ENCODE results near the gene CYP26A1.

DNA sequence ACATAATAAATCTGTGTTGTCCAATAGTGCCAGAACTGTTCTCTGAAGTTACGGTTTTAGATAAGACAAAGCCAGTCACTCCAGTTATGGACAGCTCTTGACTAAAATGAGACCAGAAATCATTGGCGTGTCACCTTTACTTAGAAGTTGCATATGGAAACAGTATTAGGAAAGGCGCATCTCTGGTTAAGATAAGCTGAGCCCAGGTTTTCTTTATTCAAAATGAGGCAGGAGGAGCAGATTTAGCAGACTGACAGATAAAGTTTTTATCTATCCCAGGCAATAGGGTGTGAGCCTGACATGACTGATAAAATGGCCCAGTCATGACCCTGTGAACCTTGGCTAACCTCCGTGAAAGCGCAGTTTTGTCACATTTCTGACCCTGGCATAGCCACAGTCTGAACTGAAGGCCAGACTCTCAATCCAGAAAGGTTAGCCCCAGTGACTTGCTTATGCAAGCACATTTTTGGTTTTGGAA is 4.2 kb downstream of the CYP26A1 start:
- TF ChIP-seq, protein P1, sequence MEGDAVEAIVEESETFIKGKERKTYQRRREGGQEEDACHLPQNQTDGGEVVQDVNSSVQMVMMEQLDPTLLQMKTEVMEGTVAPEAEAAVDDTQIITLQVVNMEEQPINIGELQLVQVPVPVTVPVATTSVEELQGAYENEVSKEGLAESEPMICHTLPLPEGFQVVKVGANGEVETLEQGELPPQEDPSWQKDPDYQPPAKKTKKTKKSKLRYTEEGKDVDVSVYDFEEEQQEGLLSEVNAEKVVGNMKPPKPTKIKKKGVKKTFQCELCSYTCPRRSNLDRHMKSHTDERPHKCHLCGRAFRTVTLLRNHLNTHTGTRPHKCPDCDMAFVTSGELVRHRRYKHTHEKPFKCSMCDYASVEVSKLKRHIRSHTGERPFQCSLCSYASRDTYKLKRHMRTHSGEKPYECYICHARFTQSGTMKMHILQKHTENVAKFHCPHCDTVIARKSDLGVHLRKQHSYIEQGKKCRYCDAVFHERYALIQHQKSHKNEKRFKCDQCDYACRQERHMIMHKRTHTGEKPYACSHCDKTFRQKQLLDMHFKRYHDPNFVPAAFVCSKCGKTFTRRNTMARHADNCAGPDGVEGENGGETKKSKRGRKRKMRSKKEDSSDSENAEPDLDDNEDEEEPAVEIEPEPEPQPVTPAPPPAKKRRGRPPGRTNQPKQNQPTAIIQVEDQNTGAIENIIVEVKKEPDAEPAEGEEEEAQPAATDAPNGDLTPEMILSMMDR (IDR thresholded peaks at IDR 0.05; ENCODE audit: low read depth, low read length): no peak
- TF ChIP-seq EZH2phosphoT487 (IDR thresholded peaks at IDR 0.05; ENCODE audit: low read depth): no peak
